ENCODE results near the gene CASP8. TPM values are rescaled to one million over a fixed set of nuclear protein-coding genes. Genes with fewer than 3 reads are reported as not detected.

Gene CASP8
- total and polyA plus RNA-seq, 2 donors (not counting 3 experiments of a cell fraction or from before 2014, with no cell fraction given), result 5.3 to 5.8 TPM

GRCh38 chr2:201262718-201263117 is 2.4 kb downstream of the CASP8 start:
- ChIA-PET POLR2A (no interaction called here), CTCF (no interaction called here)
- dilution Hi-C loops (cut with MboI; ENCODE audit: extremely low pct_ligation_motif_present, low sequenced_read_pairs) (no loop called here), intact Hi-C loops (cut with micrococcal nuclease) (no loop called here)
- peak; percentile 77 for FAIRE-seq
- TF ChIP-seq, protein P1, sequence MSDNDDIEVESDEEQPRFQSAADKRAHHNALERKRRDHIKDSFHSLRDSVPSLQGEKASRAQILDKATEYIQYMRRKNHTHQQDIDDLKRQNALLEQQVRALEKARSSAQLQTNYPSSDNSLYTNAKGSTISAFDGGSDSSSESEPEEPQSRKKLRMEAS (IDR thresholded peaks at IDR 0.05; ENCODE audit: insufficient read depth, insufficient read length), result no peak
- no peak for TF ChIP-seq MYC (IDR thresholded peaks at IDR 0.05; ENCODE audit: low read depth, low read length)
- TF ChIP-seq POLR2AphosphoS5 (IDR thresholded peaks at IDR 0.05; ENCODE audit: insufficient read depth, low read depth, low read length), result no peak
- no peak for TF ChIP-seq POLR2A (IDR thresholded peaks at IDR 0.05; ENCODE audit: low read depth, low read length)
- no peak for TF ChIP-seq GATA2 (IDR thresholded peaks at IDR 0.05; ENCODE audit: insufficient read depth, insufficient read length, low read depth, low read length)
- no peak for TF ChIP-seq CTCF (IDR thresholded peaks at IDR 0.05; ENCODE audit: extremely low read depth in 1 of 2, insufficient read depth in 1 of 2, low read depth in 1 of 2, low read length in 2 of 2)
- TF ChIP-seq JUN (IDR thresholded peaks at IDR 0.05; ENCODE audit: borderline replicate concordance, insufficient read depth, insufficient read length, low read depth), result no peak
- TF ChIP-seq EZH2 (IDR thresholded peaks at IDR 0.05; ENCODE audit: borderline replicate concordance, low read depth, low read length, severe bottlenecking), result no peak
- TF ChIP-seq FOS (IDR thresholded peaks at IDR 0.05; ENCODE audit: borderline replicate concordance, insufficient read depth, low read length), result no peak
- no TSS peak for BruUV-seq (replicated peaks)
- Histone ChIP-seq H2AFZ (ENCODE audit: low read depth, low read length) (no peak overlapping the region), H3K4me1 (ENCODE audit: control insufficient read depth, extremely low read depth, insufficient read depth, low read length) (peaks cover 25% of the 10 kb centered on the region), H3K27ac (ENCODE audit: insufficient read depth, low read depth, low read length) (no peak overlapping the region), H3K27me3 (ENCODE audit: control insufficient read depth in 2 of 2, insufficient read depth in 2 of 2, low read length in 2 of 2) (no peaks in the 10 kb centered on the region), H3K36me3 (ENCODE audit: control insufficient read depth in 2 of 2, extremely low read depth in 1 of 2, insufficient read depth in 2 of 2, low read length in 2 of 2) (no peaks in the 10 kb centered on the region), H3K79me2 (ENCODE audit: control insufficient read depth, insufficient read depth, low read length) (peaks cover 10% of the 10 kb centered on the region), H4K20me1 (replicated peaks; ENCODE audit: control insufficient read depth, extremely low read depth, insufficient read depth, low read length) (no peaks in the 10 kb centered on the region), H3K4me3 (replicated peaks in 1 of 3; ENCODE audit: insufficient read depth in 1 of 3, low read depth in 1 of 3, low read length in 3 of 3) (no peak overlapping the region), H3K9me1 (replicated peaks; ENCODE audit: control insufficient read depth, extremely low read depth, insufficient read depth, low read length) (no peaks in the 10 kb centered on the region), H3K4me2 (ENCODE audit: insufficient read depth, low read length) (no peak overlapping the region), H3K9ac (replicated peaks; ENCODE audit: extremely low read depth, insufficient read depth, low read length) (no peak overlapping the region), H3K9me3 (replicated peaks; ENCODE audit: control insufficient read depth, insufficient read depth, low read length) (no peaks in the 10 kb centered on the region)
- DNase-seq (ENCODE audit: low read depth, low spot score), result no peak
